K562 (cell line): ENCODE data around the gene IDNK. TPM values are rescaled to one million over a fixed set of nuclear protein-coding genes. Genes with fewer than 3 reads are reported as not detected.

ENCODE experiments used
- CCNT2 ChIP-seq: IDR thresholded peaks from 2 replicates; pipeline ENCODE4 v1.6.1; 2011; ENCODE audit warnings: borderline replicate concordance, low read depth, mild to moderate bottlenecking, moderate library complexity, mixed read lengths, low read length; ENCODE audit not compliant: insufficient read length; ENCODE audit errors: extremely low read depth
- CREBBP ChIP-seq: IDR thresholded peaks from one replicate; pipeline ENCODE4 v1.6.1; 2012; ENCODE audit warnings: low read depth, mild to moderate bottlenecking, control low read depth, inconsistent platforms, low read length
- ELF1 ChIP-seq: fragments of 200-800 bp; sonication (Bioruptor generic); IDR thresholded peaks from 2 replicates; pipeline ENCODE4 v1.6.1; 2016; ENCODE audit warnings: missing genetic modification characterization, missing compliant biosample characterization
- ETV1 ChIP-seq: fragments of 450-650 bp; conservative IDR thresholded peaks from 2 replicates; pipeline ENCODE4 v1.6.1; 2016; ENCODE audit warnings: missing genetic modification characterization, control low read depth, low read depth, missing compliant biosample characterization
- HEY1 ChIP-seq: fragments of 250-450 bp; sonication (Bioruptor Pico); IDR thresholded peaks from 2 replicates; pipeline ENCODE4 v1.5.0; 2020; ENCODE audit warnings: mild to moderate bottlenecking, moderate library complexity, borderline replicate concordance
- NFATC3 ChIP-seq: fragments of 450-650 bp; IDR thresholded peaks from 2 replicates; pipeline ENCODE4 v1.6.1; 2017; ENCODE audit warnings: mild to moderate bottlenecking
- RBM39 ChIP-seq: fragments of 200-400 bp; formaldehyde crosslinking; optimal IDR thresholded peaks from 2 replicates; pipeline ENCODE3; 2018; ENCODE audit warnings: low read depth, low read length
- SMAD3 ChIP-seq: fragments of 450-650 bp; formaldehyde crosslinking; conservative IDR thresholded peaks from 2 replicates; pipeline ENCODE4 v1.4.0; 2020; ENCODE audit warnings: mild to moderate bottlenecking
- YY1 ChIP-seq, 3 experiments: IDR thresholded peaks; 2 replicates each; pipeline ENCODE4 v1.6.1; 2011; ENCODE audit warnings: low read length in 2 of 3, mild to moderate bottlenecking in 2 of 3, moderate library complexity in 2 of 3, borderline replicate concordance in 1 of 3, control low read depth in 1 of 3, low read depth in 1 of 3; ENCODE audit not compliant: insufficient read depth in 3 of 3, insufficient replicate concordance in 2 of 3, control insufficient read depth in 1 of 3, insufficient read length in 1 of 3; ENCODE audit errors: extremely low read depth in 1 of 3
- ZNF217 ChIP-seq: sonication (generic); formaldehyde crosslinking; IDR thresholded peaks from 2 replicates; pipeline ENCODE4 v1.8.0; 2022; ENCODE audit warnings: mild to moderate bottlenecking, missing genetic modification reagents
- ZNF324 ChIP-seq: fragments of 250-450 bp; sonication (Bioruptor Pico); IDR thresholded peaks from 2 replicates; pipeline ENCODE4 v1.4.0; 2020; ENCODE audit warnings: mild to moderate bottlenecking
- polyA plus RNA-seq, 8 experiments: library from polyadenylated mRNA; depleted of rRNA in 4 of 8; stranded (reverse) in 5 of 8; unstranded in 3 of 8; fragments of >200 nt; fragmentation: Nextera tagmentation in 2 of 8; fragmentation: Illumina TruSeq in 1 of 8; extraction: Ambion mirVana in 2 of 8; extraction: Trizol in 1 of 8; gene quantifications; 2 replicates each; pipeline versions ENCODE4 v1.2.1 to v1.2.3, GENCODE V29; 2011 to 2014; ENCODE audit warnings: inconsistent platforms in 1 of 8, missing spikeins in 1 of 8
- total RNA-seq, 7 experiments: library from RNA; depleted of rRNA in 6 of 7; stranded (reverse); fragments of >200 nt in 6 of 7; fragmentation: Illumina TruSeq in 2 of 7; extraction: Trizol in 2 of 7; gene quantifications; 2 replicates each; pipeline versions ENCODE4 v1.2.1 to v1.2.3, GENCODE V29; 2011 to 2021; ENCODE audit warnings: low replicate concordance in 1 of 7
- TF ChIP-seq, protein P1 (sequence below): sonication (generic); formaldehyde crosslinking; IDR thresholded peaks from 2 replicates; pipeline ENCODE4 v1.9.0; 2022; ENCODE audit warnings: mild to moderate bottlenecking, missing genetic modification reagents
- TF ChIP-seq, protein P2 (sequence below): sonication (generic); formaldehyde crosslinking; IDR thresholded peaks from 2 replicates; pipeline ENCODE4 v1.8.1; 2022; ENCODE audit warnings: missing genetic modification reagents
- TF ChIP-seq, protein P3 (sequence below): sonication (generic); formaldehyde crosslinking; IDR thresholded peaks from 2 replicates; pipeline ENCODE4 v1.9.0; 2022; ENCODE audit warnings: mild to moderate bottlenecking, missing genetic modification reagents
- TF ChIP-seq, protein P4 (sequence below), 2 experiments: fragments of 450-650 bp; IDR thresholded peaks; 2 replicates each; pipeline ENCODE4 v1.6.1; 2016; ENCODE audit warnings: mild to moderate bottlenecking in 2 of 2, borderline replicate concordance in 1 of 2, low read depth in 1 of 2, moderate library complexity in 1 of 2

IDNK gene
- total and polyA plus RNA-seq, 9 of the 15 experiments (the other 6 are each of a cell fraction or from before 2014, with no cell fraction given) = 0.41 to 1.1 (median 0.55) TPM

DNA sequence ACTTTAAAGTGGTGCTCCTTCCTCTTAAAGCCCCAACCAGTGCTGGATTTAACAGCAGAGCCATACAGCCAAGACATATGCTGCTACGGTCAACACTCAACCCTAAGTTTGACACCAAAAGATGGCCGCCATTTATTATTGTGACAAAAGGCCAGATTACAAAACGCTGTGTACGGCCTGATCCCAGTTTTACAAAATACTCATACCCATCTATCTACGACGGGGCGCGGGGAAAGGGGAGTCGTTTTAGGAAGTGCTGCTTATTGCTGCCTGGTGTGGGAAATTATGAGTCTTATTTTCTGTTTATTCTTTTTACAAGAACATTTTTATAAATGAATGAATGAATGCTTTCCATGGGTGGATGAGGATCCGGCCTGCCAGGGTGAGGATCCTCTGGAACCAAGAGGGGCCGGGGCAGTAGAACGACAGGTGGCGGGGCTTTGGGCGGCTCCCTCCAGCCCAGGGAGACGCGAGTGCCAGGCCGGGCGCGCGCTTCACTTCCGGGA, 457 bp upstream of the IDNK start (continued):
- TF ChIP-seq, protein P1, sequence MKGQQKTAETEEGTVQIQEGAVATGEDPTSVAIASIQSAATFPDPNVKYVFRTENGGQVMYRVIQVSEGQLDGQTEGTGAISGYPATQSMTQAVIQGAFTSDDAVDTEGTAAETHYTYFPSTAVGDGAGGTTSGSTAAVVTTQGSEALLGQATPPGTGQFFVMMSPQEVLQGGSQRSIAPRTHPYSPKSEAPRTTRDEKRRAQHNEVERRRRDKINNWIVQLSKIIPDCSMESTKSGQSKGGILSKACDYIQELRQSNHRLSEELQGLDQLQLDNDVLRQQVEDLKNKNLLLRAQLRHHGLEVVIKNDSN = no peak
- TF ChIP-seq HEY1 (CRISPR knock-in tag) (no peak), NFATC3 (no peak), ETV1 (tag) (peak; percentile 39; the same call in 1 of the 2 replicates), YY1 (IDR thresholded peaks at IDR 0.05; ENCODE audit: borderline replicate concordance in 1 of 3, control insufficient read depth in 1 of 3, extremely low read depth in 1 of 3, insufficient read depth in 3 of 3, insufficient read length in 1 of 3, insufficient replicate concordance in 2 of 3, low read depth in 1 of 3, low read length in 2 of 3) (peak in 1 of 3 experiments; percentile 64), ELF1 (tag) (0 out of 2 replicates have a peak, but pooled peaks have one; percentile 71), CREBBP (no peak), ZNF217 (no peak), CCNT2 (no peak), ZNF324 (CRISPR knock-in tag) (no peak), SMAD3 (CRISPR knock-in tag) (no peak), RBM39 (no peak)
- TF ChIP-seq, protein P2, sequence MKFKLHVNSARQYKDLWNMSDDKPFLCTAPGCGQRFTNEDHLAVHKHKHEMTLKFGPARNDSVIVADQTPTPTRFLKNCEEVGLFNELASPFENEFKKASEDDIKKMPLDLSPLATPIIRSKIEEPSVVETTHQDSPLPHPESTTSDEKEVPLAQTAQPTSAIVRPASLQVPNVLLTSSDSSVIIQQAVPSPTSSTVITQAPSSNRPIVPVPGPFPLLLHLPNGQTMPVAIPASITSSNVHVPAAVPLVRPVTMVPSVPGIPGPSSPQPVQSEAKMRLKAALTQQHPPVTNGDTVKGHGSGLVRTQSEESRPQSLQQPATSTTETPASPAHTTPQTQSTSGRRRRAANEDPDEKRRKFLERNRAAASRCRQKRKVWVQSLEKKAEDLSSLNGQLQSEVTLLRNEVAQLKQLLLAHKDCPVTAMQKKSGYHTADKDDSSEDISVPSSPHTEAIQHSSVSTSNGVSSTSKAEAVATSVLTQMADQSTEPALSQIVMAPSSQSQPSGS (CRISPR knock-in tag) = no peak
- TF ChIP-seq, protein P3, sequence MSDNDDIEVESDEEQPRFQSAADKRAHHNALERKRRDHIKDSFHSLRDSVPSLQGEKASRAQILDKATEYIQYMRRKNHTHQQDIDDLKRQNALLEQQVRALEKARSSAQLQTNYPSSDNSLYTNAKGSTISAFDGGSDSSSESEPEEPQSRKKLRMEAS = no peak
- TF ChIP-seq, protein P4, sequence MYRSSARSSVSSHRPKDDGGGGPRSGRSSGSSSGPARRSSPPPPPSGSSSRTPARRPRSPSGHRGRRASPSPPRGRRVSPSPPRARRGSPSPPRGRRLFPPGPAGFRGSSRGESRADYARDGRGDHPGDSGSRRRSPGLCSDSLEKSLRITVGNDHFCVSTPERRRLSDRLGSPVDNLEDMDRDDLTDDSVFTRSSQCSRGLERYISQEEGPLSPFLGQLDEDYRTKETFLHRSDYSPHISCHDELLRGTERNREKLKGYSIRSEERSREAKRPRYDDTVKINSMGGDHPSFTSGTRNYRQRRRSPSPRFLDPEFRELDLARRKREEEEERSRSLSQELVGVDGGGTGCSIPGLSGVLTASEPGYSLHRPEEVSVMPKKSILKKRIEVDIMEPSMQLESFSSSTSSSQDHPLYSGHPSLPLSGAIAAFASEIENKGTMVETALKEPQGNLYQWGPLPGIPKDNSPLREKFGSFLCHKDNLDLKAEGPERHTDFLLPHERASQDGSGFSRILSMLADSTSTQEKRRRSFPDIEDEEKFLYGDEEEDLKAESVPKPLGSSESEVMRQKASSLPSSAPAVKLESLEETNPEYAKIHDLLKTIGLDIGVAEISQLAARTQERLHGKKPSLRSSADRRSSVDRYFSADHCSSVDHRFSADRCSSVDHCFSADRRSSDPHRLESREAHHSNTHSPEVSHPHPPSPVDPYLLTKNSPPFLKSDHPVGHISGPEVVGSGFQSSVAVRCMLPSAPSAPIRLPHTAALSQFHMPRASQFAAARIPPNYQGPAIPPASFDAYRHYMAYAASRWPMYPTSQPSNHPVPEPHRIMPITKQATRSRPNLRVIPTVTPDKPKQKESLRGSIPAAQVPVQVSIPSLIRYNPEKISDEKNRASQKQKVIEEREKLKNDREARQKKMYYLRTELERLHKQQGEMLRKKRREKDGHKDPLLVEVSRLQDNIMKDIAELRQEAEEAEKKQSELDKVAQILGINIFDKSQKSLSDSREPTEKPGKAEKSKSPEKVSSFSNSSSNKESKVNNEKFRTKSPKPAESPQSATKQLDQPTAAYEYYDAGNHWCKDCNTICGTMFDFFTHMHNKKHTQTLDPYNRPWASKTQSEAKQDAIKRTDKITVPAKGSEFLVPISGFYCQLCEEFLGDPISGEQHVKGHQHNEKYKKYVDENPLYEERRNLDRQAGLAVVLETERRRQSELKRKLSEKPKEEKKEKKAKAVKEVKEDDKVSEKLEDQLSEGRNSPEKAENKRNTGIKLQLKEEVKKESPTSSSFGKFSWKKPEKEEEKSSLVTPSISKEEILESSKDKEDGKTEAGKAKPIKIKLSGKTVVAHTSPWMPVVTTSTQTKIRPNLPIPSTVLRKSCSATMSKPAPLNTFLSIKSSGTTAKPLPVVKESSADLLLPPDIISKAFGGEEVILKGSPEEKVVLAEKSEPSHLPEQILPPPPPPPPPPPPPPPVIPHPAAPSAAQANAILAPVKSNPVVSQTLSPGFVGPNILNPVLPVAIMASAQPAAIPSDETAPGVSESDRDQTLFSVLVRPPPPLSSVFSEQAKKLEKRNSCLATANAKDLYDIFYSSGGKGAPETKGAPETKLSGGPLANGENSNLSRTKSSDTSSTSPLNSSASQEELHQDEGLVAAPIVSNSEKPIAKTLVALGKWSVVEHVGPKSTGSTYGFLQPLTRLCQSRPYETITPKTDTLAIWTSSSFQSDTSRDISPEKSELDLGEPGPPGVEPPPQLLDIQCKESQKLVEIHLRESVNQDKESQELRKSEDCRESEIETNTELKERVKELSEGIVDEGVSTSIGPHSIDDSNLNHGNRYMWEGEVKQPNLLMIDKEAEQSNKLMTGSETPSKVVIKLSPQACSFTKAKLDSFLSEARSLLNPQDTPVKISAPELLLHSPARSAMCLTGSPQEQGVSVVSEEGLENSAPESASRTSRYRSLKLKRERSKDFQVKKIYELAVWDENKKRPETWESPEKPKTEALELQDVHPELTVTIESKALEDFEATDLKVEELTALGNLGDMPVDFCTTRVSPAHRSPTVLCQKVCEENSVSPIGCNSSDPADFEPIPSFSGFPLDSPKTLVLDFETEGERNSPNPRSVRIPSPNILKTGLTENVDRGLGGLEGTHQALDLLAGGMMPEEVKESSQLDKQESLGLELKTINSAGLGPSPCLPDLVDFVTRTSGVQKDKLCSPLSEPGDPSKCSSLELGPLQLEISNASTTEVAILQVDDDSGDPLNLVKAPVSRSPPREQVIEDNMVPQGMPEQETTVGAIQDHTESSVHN (IDR thresholded peaks at IDR 0.05; ENCODE audit: borderline replicate concordance in 1 of 2, low read depth in 1 of 2) = no peak
